A673 (cell line): ENCODE data around the gene HADHA.

ENCODE experiments used
- EZH2 ChIP-seq: fragments of 200-600 bp; sonication (generic); IDR thresholded peaks from 2 replicates; pipeline ENCODE4 v1.6.1; 2017; ENCODE audit warnings: borderline replicate concordance, low read depth, mild to moderate bottlenecking, mixed read lengths, antibody characterized with exemption, low read length; ENCODE audit not compliant: poor library complexity, severe bottlenecking
- TF ChIP-seq, protein P1 (sequence below): fragments of 300-800, 200-600 bp; sonication (generic); conservative IDR thresholded peaks from 2 replicates; pipeline ENCODE4 v1.5.1; 2017; ENCODE audit warnings: low read depth, mild to moderate bottlenecking, antibody characterized with exemption, low read length, moderate library complexity, mixed read lengths

DNA sequence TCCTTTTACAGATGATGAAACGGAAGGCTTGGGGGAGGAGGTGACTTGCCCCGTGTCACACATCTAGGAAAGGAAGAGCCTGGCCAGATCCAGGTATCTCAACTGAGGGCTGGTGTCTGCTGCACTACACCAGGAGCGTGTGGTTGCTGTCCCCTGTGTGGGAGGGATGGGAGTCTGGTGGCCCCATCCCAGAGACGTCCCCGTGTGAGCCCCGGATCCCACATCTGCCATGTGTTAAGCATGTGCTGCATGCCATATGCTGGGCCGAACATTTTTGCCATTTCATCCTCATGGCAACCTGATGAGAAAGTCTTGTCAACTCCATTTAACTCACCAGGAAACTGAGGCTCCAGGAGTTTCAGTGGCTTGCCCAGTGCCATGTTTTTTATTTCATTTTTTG is 67.3 kb downstream of the HADHA start:
- TF ChIP-seq, protein P1, sequence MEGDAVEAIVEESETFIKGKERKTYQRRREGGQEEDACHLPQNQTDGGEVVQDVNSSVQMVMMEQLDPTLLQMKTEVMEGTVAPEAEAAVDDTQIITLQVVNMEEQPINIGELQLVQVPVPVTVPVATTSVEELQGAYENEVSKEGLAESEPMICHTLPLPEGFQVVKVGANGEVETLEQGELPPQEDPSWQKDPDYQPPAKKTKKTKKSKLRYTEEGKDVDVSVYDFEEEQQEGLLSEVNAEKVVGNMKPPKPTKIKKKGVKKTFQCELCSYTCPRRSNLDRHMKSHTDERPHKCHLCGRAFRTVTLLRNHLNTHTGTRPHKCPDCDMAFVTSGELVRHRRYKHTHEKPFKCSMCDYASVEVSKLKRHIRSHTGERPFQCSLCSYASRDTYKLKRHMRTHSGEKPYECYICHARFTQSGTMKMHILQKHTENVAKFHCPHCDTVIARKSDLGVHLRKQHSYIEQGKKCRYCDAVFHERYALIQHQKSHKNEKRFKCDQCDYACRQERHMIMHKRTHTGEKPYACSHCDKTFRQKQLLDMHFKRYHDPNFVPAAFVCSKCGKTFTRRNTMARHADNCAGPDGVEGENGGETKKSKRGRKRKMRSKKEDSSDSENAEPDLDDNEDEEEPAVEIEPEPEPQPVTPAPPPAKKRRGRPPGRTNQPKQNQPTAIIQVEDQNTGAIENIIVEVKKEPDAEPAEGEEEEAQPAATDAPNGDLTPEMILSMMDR, result no peak
- TF ChIP-seq EZH2, result no peak
